ENCODE measurements around the gene BTG4.

Gene BTG4

GRCh38 chr11:111452817-111453552 lies 59.2 kb downstream of the BTG4 start:
- DNase-seq: no peak

- DNase-seq: no peak
Measured at GRCh38 chr11:111452146-111452545, 60.0 kb downstream of the BTG4 start.

- DNase-seq: no peak
Measured at GRCh38 chr11:111450480-111451320, 61.5 kb downstream of the BTG4 start.

- DNase-seq: no peak
Measured at GRCh38 chr11:111449696-111450479, 62.3 kb downstream of the BTG4 start.

- no peak for DNase-seq
Measured at GRCh38 chr11:111448831-111449557, 63.2 kb downstream of the BTG4 start.

GRCh38 chr11:111448414-111448813 lies 63.8 kb downstream of the BTG4 start:
- peak; percentile 31 for DNase-seq

- no peak for DNase-seq
Measured at GRCh38 chr11:111447931-111448330, 64.3 kb downstream of the BTG4 start.

- peak; percentile 64 for DNase-seq
Measured at GRCh38 chr11:111447112-111447471, 65.1 kb downstream of the BTG4 start.

- DNase-seq: peak; percentile 97
Measured at GRCh38 chr11:111446404-111447111, 65.6 kb downstream of the BTG4 start.

- DNase-seq: no peak
Measured at GRCh38 chr11:111445586-111445985, 66.6 kb downstream of the BTG4 start.
